Measurements from ENCODE around the gene JSRP1.

Gene JSRP1, protein sequence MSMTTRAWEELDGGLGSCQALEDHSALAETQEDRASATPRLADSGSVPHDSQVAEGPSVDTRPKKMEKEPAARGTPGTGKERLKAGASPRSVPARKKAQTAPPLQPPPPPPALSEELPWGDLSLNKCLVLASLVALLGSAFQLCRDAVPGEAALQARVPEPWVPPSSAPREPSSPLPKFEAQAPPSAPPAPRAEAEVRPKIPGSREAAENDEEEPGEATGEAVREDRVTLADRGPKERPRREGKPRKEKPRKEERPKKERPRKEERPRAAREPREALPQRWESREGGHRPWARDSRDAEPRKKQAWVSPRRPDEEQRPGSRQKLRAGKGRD

GRCh38 chr19:2255982-2256685 lies at the start of gene JSRP1:
TSS of gene JSRP1 (minus strand) at chr19:2256417. CDS start at chr19:2255314, 1,103 bp downstream.
- DNase-seq: no peak

DNA sequence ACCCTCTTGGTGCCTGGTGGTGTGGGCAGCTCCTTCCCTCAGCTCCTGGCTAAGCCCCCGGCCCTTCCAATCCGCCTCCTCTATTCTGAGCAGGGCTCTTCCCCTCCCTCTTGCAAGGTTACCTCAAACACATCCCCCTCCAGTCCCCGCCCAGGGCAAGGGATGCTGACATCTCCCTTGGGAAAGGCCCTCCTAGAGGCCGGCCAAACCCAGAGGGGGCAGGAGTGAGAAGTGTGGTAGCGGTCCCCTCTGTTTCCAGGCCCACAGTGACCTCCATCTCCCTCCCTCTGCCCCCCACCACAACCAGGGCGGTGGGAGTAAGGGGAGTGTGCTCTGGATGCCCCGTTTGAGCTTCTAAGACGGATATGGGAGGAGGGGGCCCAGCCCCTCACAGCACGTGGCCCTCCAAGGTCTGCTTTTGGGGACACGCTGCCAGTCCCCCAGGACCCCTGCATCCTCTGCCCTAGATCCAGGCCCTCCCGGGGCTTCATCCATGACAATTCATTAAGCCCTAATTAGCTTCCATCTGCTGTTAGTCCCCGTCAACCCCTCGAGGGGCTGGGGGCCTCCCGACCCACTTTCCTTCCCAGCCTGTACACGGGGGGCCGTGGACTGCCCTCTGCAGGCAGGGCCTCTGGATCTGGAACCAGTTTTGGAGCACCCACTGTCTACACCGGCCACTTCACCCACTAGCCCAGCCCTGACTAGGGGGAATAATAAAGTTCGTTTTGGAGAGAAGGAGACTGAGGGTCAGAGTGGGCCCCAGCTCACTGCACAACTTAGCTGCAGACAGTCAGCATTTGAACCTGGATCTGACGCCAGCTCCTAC lies 49.4 kb upstream of the JSRP1 start:
- no peak for DNase-seq

- no peak for DNase-seq
These were observed 47.1 kb upstream of the JSRP1 start for GRCh38 chr19:2303211-2303798.

- no peak for DNase-seq
These were observed 46.3 kb upstream of the JSRP1 start for GRCh38 chr19:2302319-2303210.

- DNase-seq: no peak
These were observed 44.3 kb upstream of the JSRP1 start for GRCh38 chr19:2300533-2300932.

DNA sequence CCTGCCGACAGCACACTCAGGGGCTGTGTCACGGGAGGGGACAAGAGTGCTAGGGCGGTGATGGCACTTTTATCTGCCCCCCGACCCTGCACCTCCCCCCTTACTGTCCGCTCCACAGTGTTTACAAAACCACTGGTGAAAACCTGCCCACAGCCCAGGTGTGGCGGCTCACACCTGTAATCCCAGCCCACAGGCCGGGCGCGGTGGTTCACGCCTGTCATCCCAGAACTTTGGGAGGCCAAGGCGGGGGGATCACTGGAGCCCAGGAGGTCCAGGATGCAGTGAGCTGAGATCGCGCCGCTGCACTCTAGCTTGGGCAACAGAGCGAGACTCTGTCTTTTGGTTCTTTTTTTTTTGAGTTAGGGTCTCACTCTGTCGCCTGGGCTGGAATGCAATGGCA lies 39.9 kb upstream of the JSRP1 start:
- no peak for DNase-seq

GRCh38 chr19:2294687-2295335 lies 38.6 kb upstream of the JSRP1 start:
- no peak for DNase-seq

DNA sequence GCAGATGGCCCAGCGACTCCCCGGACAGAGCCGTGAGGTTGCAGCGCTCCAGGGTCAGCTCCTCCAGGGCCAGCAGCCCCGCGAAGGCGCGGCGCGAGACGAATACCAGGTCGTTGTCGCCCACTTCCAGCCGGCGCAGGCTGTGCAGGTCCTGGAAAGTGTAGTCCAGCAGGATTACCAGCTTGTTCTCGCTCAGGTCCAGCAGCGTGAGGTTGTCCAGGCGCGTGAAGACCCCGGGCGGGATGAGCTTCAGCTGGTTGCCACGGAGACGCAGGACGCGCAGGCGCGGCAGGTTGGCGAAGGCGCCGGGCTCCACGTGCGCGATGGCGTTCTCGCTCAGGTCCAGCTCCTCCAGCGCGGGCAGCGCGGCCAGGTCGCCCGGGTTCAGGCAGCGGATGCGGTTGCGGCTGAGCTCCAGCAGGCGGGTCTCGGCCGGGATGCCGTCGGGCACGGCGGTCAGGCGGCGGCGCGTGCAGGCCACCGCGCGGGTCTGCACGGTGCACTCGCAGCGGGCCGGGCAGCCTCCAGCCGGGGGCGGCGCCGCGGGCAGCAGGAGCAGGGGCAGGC lies 35.1 kb upstream of the JSRP1 start:
- no peak for DNase-seq

DNA sequence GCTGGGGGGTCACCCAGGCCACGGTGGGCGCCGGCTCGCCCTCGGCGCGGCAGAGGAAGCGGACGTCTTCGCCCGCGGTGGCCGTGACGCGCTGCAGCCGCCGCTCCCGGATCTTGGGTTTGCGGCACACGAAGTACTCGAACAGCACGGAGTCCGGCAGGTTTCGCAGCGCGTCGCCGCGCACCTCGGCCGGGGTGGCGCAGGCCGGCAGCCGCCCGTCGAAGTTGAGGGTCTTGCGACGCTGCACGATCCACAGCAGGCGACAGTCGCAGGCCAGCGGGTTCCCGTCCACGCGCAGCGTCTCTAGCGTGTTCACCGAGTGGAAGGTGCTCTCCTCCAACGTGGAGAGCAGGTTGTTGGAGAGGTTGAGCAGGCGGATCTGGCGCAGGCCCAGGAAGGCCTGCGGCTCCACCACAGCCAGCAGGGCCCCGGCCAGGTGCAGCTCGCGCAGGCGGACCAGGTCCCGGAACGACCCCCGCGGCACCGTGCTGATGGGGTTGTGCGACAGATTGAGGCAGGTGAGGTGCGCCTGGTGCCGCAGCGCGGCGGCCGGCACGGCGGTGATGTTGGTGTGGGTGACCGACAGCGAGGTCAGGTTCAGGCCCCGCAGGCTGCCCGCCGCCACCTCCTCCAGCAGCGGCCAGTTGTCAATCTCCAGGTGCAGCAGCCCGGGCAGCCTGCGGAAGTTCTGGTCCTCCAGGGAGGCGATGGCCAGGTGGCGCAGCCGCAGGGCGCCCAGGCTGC lies 34.4 kb upstream of the JSRP1 start:
- no peak for DNase-seq

DNA sequence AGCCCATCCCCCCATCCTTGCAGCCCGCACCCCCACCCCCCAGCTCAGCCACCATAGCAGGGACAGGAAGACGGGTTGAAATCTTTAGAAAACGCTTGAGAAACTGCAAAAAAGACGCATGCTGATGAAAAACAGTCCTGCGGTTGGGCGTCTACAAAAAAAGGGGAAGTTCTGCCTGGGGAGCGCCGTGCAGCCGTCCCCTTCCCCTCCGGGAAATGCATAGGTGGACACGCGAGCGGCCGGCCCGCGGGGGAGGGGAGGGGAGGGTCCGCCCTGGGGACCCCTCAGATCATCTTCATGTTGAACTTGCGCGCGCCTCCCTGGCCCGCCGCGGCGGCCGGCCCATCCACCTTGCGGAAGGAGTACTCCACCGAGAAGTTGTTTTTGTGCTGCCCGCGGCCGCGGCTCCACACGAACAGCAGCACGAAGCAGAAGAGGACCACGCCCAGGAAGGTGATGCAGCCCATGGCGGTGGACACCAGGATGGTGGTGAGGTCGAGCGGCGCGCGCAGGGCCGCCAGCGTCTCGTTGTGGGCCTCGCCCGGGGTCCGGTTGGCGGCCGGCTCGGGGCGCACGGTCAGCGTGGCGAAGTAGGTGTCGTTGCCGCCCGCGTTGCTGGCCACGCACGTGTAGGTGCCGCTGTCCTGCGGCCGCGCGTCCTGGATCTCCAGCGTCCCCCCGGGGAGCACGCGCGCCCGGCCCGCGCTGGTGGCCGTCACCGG lies 33.7 kb upstream of the JSRP1 start:
- no peak for DNase-seq

DNA sequence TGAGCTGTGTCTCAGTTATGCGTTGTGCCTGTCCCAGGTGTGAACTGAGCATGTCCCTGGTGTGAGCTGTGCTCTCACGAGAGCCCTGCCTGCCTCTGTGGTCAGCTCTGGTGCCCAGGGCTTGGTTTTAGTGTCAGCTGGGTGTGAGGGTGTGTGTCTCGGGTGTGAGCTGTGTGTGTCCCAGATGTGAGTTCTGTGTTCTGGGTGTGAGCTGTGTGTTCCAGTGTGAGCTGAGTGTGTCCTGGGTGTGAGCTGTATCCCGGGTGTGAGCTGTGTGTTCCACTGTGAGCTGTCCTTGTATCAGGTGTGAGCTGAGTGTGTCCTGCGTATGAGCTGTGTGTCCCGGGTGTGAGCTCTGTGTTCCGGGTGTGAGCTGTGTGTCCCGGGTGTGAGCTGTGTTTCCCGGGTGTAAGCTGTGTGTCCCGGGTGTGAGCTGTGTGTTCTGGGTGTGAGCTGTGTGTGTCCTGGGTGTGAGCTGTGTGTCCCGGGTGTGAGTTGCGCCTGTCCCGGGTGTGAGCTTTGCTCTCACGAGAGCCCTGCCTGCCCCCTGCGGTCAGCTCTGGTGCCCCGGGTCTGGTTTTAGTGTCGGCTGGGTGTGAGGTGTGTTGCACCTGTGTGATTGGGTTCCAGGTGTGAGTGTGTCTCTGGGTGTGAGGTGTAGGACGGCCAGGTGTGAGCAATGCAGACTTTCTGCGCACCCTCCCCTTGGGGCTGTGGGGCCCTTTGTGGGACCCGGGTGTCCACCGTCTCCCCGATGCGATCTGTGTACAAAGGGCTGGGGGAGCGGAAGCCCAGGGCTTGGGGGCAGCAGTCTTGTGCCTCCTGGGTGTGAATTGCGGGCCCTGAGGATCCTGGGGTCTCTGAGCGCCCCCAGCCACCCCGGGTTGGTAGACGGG lies 32.8 kb upstream of the JSRP1 start:
- no peak for DNase-seq

DNA sequence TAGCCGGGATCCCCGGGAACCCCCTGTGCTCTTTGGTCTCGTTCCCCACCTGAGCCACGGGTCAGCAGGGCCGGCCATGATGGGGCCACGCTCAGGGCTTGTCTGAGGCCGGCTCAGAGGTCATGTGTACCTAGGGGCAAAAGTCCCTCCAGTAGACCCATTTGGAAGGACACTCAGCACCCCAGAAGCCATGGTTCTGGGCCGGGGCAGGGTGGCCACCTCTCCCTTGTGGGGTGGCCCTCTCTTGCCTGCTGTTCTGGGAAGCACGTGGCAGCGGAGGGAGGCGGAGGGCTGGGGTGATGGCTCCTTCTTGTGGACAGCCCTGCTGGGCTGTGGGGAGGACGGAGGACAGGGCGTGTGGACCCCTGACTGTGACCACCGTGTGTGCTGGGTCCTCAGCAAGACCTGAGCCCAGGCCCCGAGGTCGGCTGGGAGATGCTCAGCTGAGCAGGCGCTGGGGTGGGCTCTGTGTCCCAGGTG lies 32.2 kb upstream of the JSRP1 start:
- DNase-seq: no peak

DNA sequence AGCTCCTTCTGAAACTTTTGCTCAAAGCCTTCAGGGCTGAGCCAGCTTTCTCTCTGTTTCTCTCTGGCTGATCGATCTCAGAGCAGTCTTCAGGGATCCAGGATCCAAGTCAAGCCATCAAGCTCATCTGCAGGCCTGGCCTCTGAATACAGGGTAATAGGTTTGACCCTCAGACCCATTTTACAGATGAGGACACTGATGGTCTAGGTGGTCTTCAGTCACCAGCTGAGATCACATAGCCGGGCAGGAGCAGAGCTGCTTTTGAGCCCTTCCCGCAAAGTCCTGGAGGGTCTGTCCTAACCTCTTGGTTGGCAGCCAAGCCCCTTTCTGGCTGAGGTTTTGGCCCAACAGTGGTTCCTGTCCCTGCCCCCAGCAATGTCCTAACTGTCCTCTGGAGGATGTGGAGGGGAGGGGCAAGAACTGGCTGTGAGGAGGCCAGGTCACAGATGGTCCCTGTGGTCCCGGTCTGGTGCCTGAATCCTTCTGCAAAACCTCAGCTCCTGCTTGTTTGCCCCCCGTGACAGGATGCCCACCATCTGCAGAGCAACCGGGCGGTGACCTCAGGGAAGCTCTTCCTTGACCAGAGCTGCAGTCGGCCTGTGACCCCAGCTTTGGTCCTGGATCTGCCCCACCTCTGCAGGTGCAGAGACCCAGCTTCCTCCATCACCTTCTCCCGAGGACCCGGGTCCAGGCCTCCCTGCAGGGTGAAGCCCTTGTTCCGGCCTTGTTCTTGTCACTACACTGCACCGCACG lies 31.5 kb upstream of the JSRP1 start:
- DNase-seq: no peak

- DNase-seq: no peak
These were observed 30.4 kb upstream of the JSRP1 start for GRCh38 chr19:2286402-2287140.

GRCh38 chr19:2283835-2284507 lies 27.8 kb upstream of the JSRP1 start:
- DNase-seq: no peak

- DNase-seq: no peak
These were observed 26.6 kb upstream of the JSRP1 start for GRCh38 chr19:2282862-2283237.

Data from activated T-cell treated with anti-CD3 and anti-CD28 coated beads for 4 hours (primary cell).